AG04450 (cell line): ENCODE data around the gene NDUFAF3. TPM values are rescaled to one million over a fixed set of nuclear protein-coding genes. Genes with fewer than 3 reads are reported as not detected.

ENCODE experiments used
- CTCF ChIA-PET: fragments of 300-600, 350-600 bp; formaldehyde crosslinking; extraction: SDS; loops from one replicate; lab custom pipeline; 2022; ENCODE audit warnings: antibody characterized with exemption, inconsistent platforms; lab: Charles Lee
- POLR2A ChIA-PET: fragments of 350-600 bp; formaldehyde crosslinking; extraction: SDS; loops from one replicate; lab custom pipeline; 2021; ENCODE audit warnings: antibody characterized with exemption, inconsistent platforms; lab: Yijun Ruan, JAX
- DNase-seq: peaks from one replicate; pipeline ENCODE4 v3.0.0-alpha.2; 2011; ENCODE audit warnings: low read depth, low spot score
- H3K27ac ChIP-seq: one replicate; pipeline ENCODE4 v1.5.1; 2012; ENCODE audit warnings: low read depth, low read length, control low read depth
- H3K27me3 ChIP-seq: one replicate; pipeline ENCODE4 v1.6.0; 2012; ENCODE audit warnings: low read length; ENCODE audit not compliant: control insufficient read depth, insufficient read depth
- H3K4me3 ChIP-seq: 2 replicates; pipeline ENCODE4 v1.5.1; 2011; ENCODE audit warnings: mild to moderate bottlenecking, low read depth, low read length, control low read depth
- H3K9me3 ChIP-seq: 2 replicates; pipeline ENCODE4 v1.5.1; 2012; ENCODE audit warnings: low read length; ENCODE audit not compliant: control insufficient read depth, insufficient read depth
- polyA plus RNA-seq: library from polyadenylated mRNA; depleted of rRNA; stranded (reverse); fragments of >200 nt; gene quantifications from 2 replicates; pipeline ENCODE4 v1.2.3, GENCODE V29; 2011
- TF ChIP-seq, protein P1 (sequence below): IDR thresholded peaks from 2 replicates; pipeline ENCODE4 v1.5.1; 2011; ENCODE audit warnings: low read depth, low read length, control low read depth, inconsistent platforms

The NDUFAF3 gene
- polyA plus RNA-seq, 1 experiment, result 47.0 TPM

DNA sequence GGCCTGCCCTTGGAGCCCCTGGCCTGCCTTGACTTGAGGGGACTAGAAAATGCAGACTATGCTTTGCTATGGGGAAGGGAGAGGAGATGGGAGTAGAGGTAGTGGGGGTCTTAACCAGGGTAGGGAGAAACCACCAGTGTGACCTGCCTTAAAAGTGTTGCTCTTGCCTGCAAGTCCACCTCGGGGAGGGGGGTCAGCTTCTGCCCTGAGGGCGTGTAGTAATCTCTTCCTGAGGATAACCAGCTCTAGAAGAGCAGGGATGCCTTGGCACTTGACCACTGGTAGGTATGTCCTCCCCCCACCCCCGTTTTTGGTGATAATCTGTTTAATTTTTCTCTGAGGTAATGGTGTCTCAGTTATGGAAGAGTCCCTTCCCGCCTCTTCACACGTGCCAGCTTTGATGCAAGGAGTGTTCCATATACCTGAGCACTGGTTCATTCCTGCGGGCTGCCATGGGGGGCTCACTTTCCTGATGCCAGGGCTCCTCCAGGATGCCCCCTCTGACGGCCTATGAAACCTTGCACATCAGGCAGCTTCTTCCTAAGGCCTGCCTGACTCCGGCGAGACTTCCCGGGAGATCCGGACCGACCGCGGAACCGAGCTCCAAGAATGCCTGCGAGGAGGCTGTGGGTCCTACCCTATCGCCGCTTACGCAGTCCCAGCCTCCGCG lies 32.7 kb upstream of the NDUFAF3 start:
- ChIA-PET POLR2A (interaction anchor here (0.7 to 3.9 kb wide), 10 partner anchors 17 to 104 kb away, joined by 3 to 70 read pairs (median 8); partner anchors contain the start of genes DALRD3, IMPDH2, NDUFAF3 and QRICH1), CTCF (interaction anchor here (0.6 to 4.9 kb wide), 12 partner anchors 11 to 460 kb away, joined by 3 to 37 read pairs (median 4); partner anchors contain the start of genes NDUFAF3, QRICH1 and WDR6)
- Histone ChIP-seq H3K27me3 (no peaks in the 10 kb centered on the region), H3K4me3 (peak overlapping the region; percentile 80), H3K9me3 (no peaks in the 10 kb centered on the region), H3K27ac (peak overlapping the region; percentile 99)
- DNase-seq, result no peak
- TF ChIP-seq, protein P1, sequence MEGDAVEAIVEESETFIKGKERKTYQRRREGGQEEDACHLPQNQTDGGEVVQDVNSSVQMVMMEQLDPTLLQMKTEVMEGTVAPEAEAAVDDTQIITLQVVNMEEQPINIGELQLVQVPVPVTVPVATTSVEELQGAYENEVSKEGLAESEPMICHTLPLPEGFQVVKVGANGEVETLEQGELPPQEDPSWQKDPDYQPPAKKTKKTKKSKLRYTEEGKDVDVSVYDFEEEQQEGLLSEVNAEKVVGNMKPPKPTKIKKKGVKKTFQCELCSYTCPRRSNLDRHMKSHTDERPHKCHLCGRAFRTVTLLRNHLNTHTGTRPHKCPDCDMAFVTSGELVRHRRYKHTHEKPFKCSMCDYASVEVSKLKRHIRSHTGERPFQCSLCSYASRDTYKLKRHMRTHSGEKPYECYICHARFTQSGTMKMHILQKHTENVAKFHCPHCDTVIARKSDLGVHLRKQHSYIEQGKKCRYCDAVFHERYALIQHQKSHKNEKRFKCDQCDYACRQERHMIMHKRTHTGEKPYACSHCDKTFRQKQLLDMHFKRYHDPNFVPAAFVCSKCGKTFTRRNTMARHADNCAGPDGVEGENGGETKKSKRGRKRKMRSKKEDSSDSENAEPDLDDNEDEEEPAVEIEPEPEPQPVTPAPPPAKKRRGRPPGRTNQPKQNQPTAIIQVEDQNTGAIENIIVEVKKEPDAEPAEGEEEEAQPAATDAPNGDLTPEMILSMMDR, result no peak

DNA sequence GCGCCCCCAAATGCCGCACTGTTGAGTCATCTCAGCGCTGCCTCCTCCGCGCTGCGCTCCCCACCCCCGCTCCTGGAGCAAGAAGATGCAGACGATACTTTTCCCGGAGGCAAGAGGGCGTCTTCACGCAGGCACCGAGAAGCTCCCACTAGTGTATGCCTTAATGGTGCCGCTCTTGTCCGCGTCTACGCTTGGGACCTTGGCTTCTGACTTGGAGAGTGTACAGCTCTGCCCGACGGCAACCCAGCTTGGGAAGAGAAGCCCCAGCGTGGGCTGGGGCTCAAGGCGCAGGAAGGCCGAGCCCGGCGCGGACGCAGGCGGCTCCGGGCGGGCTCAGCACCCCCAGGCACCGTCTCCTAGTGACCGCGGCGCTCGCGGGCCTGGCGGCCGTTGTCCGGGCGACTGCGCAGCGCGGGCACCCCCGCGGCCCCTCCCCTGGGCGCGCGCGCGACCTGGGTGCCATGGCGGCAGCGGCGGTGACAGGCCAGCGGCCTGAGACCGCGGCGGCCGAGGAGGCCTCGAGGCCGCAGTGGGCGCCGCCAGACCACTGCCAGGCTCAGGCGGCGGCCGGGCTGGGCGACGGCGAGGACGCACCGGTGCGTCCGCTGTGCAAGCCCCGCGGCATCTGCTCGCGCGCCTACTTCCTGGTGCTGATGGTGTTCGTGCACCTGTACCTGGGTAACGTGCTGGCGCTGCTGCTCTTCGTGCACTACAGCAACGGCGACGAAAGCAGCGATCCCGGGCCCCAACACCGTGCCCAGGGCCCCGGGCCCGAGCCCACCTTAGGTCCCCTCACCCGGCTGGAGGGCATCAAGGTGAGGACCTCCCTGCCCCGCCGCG lies 31.9 kb upstream of the NDUFAF3 start, which contains the start of gene P4HTM:
Gene P4HTM, plus strand, starts transcription at position 446 of the 840 bp plus-strand sequence. Its CDS starts 16 bp downstream, at position 462.
- Histone ChIP-seq H3K27ac (peak within 1 kb of the TSS; percentile 99), H3K9me3 (no peaks in the 10 kb centered on the region), H3K27me3 (no peaks in the 10 kb centered on the region), H3K4me3 (peak within 1 kb of the TSS; percentile 80)
- POLR2A ChIA-PET, result interaction anchor here (0.6 to 3.9 kb wide), 11 partner anchors 16 to 104 kb away, joined by 3 to 70 read pairs (median 6); partner anchors contain the start of genes DALRD3, IMPDH2, NDUFAF3 and QRICH1
- TF ChIP-seq, protein P1, result peak; percentile 59
- CTCF ChIA-PET, result interaction anchor here (0.6 to 4.9 kb wide), 11 partner anchors 10 to 1620 kb away, joined by 3 to 37 read pairs (median 4); partner anchors contain the start of genes NDUFAF3, QRICH1 and WDR6
- peak; percentile 87 for DNase-seq

DNA sequence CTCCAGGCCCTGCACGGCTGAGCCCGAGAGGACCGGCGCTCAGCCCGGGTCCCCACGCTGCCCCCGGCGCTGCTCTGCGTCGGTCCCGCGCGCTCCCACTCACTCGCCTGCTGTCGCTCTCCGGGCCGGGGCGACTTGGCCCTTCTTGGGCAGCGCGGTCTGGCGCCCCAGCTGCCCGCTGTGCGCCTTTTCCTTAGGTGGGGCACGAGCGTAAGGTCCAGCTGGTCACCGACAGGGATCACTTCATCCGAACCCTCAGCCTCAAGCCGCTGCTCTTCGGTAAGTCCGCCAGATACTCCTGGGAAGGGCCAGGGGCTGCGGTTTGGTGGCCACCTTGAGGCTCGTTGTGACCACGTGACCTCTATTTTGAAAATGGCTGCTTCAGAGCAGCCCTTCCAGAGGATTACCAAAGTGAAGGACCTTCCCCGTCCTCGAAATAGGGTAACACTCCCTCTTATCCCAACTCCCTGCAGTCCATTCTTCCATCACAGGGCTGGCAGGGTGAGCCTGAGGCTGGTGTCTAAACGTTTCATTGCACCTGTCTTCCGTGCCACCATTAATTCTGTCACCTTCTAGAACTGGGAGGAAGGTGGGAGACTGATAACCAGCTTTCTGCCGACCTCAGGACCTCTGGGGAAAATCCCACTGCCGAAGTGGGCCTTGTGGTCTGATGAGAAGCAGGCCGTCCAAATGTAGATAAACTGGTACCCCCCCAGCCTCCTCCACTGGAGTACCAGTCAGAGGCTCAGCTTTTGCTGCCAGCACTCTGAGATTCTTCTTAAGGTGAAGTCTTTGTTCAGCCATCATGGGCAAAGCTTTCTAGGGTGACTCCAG lies 31.1 kb upstream of the NDUFAF3 start:
- no peaks in the 10 kb centered on the region for H3K9me3 ChIP-seq
- DNase-seq, result no peak
- ChIA-PET POLR2A (interaction anchor here (0.6 to 3.9 kb wide), 3 partner anchors 15 to 68 kb away, joined by 3 to 70 read pairs (median 11); partner anchors contain the start of genes NDUFAF3 and WDR6), CTCF (interaction anchor here (0.6 to 3.6 kb wide), 3 partner anchors 16 to 1619 kb away, joined by 3 to 18 read pairs (median 3); partner anchors contain the start of gene WDR6)
- no peaks in the 10 kb centered on the region for H3K27me3 ChIP-seq
- peak overlapping the region; percentile 31 for H3K27ac ChIP-seq
- TF ChIP-seq, protein P1, result no peak
- H3K4me3 ChIP-seq, result peak overlapping the region; percentile 80

DNA sequence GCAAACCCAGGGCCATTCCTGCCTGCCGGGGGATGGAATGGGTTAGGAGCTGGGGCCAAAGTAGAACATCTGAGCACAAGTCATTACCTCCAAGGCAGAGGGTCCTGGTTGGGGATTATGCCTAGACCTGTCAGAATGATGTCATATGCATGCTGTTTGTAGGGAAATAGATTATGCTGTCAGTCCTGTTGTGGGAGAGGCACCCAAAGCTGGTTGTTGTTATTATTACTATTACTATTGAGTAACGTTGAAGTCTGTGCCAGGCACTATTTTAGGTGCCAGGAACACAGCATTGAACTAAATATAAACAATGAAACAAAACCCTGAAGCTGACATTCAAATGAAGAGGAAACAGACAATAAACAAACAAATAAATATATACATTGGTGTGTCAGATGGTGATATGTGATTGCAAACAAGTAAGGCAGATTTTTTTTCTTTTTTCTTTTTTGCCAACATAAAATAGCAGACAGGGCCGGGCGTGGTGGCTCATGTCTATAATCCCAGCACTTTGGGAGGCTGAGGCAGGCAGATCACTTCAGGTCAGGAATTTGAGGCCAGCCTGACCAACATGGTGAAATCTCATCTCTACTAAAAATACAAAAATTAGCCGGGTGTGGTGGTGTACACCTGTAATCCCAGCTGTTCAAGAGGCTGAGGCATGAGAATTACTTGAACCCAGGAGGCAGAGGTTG lies 29.9 kb upstream of the NDUFAF3 start:
- Histone ChIP-seq H3K27me3 (no peaks in the 10 kb centered on the region), H3K9me3 (no peaks in the 10 kb centered on the region), H3K27ac (no peak overlapping the region), H3K4me3 (peak overlapping the region; percentile 80)
- DNase-seq, result no peak
- CTCF ChIA-PET, result interaction anchor here (0.6 to 3.6 kb wide), 2 partner anchors 15 to 922 kb away, joined by 4 to 18 read pairs; partner anchors contain the start of gene WDR6
- POLR2A ChIA-PET, result interaction anchor here (1.7 to 3.9 kb wide), 2 partner anchors 14 to 29 kb away, joined by 11 to 70 read pairs; partner anchors contain the start of genes NDUFAF3 and WDR6
- TF ChIP-seq, protein P1, result no peak
